ENCODE measurements around the gene ARHGAP15. TPM values are rescaled to one million over a fixed set of nuclear protein-coding genes. Genes with fewer than 3 reads are reported as not detected.

ARHGAP15 gene
- total RNA-seq, 1 donor from 2014 or later, result 18.5 TPM

DNA sequence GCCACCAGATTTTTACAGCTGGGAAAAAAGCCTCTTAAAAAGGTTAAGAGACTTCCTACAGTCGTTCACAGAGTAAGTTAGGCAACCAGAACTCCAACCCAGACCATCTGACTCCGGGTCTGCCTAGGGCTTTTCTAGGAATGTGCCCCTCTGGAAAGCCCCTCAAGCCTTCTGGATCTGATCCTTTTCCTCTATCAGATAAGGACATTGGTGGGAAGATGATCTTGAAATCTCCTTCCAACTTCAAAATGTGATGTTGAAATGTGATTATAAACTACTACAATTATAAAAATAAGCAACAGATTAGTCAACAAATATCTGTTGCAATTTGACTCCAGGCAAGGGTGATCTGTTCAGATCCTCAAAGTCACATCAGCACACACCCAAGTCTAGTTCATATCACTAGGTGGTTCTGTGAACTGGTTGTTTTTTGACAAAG is 270.4 kb downstream of the ARHGAP15 start:
- Histone ChIP-seq H3K27ac (no peak overlapping the region), H3K27me3 (ENCODE audit: low read depth) (no peaks in the 10 kb centered on the region), H3K9me3 (no peaks in the 10 kb centered on the region), H3K4me3 (no peak overlapping the region), H3K36me3 (no peaks in the 10 kb centered on the region), H3K4me1 (no peaks in the 10 kb centered on the region)
- intact Hi-C loops (cut with DNase I), result no loop called here
- DNase-seq, result no peak
- TF ChIP-seq CTCF (IDR thresholded peaks at IDR 0.05), result no peak
- no peak for ATAC-seq

- H3K4me3 ChIP-seq, result no peak overlapping the region
- no peak overlapping the region for H3K27ac ChIP-seq
- ATAC-seq (no peak), DNase-seq (no peak)
- intact Hi-C loops (cut with DNase I), result no loop called here
- no peak for TF ChIP-seq CTCF (IDR thresholded peaks at IDR 0.05)
- no peaks in the 10 kb centered on the region for H3K4me1 ChIP-seq
- no peaks in the 10 kb centered on the region for H3K36me3 ChIP-seq
- H3K27me3 ChIP-seq (ENCODE audit: low read depth), result no peaks in the 10 kb centered on the region
- no peaks in the 10 kb centered on the region for H3K9me3 ChIP-seq
Measured at GRCh38 chr2:143401861-143402260, 272.6 kb downstream of the ARHGAP15 start.

- TF ChIP-seq CTCF (IDR thresholded peaks at IDR 0.05), result no peak
Measured at GRCh38 chr2:143402451-143402850, 273.2 kb downstream of the ARHGAP15 start.

DNA sequence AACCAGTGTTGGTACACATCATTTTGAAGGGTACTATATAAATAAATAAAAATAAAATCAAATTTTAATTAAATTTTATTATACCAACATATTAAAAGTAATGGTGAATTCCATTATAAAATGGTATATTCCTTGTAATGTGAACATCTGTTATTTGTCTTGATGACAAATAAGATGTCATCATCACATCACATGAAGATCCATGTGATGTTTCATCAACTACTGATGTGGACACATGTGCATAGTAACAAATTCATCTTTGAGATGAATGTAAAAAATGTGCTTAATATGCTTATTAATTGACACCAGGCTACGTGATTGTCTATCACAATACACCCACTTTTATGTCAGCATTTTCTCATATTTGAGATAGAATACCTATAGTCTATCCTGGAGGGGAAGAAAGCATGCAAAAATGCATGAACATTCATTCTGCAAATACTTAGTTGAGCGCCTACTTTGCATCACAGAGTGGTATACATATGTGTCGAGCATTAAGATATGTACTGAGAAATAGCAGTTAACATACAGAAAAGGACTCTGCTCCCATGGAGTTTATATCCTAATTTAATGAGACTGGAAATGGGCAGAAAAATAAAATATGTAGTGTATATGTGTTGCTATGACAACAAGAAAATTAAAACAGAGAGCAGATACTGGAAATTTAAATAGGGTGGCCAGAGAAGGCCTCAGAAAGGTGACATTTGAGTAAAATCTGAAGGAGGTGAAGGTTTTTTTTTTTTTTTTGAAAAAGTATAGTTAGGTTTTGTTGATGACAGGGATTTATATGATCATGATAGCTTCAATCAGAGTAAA is 281.1 kb downstream of the ARHGAP15 start:
- no peak for TF ChIP-seq CTCF (IDR thresholded peaks at IDR 0.05)
- H3K9me3 ChIP-seq, result no peaks in the 10 kb centered on the region
- DNase-seq, result no peak
- H3K4me1 ChIP-seq, result no peaks in the 10 kb centered on the region
- H3K27ac ChIP-seq, result no peak overlapping the region
- ATAC-seq, result no peak
- no peaks in the 10 kb centered on the region for H3K36me3 ChIP-seq
- intact Hi-C loops (cut with DNase I), result no loop called here
- no peak overlapping the region for H3K4me3 ChIP-seq
- no peaks in the 10 kb centered on the region for H3K27me3 ChIP-seq (ENCODE audit: low read depth)

More at GRCh38 chr2:143402451-143402850, 273.2 kb downstream of the ARHGAP15 start:
- no peaks in the 10 kb centered on the region for H3K36me3 ChIP-seq
- no peaks in the 10 kb centered on the region for H3K4me1 ChIP-seq
- ATAC-seq (no peak), DNase-seq (no peak)
- intact Hi-C loops (cut with DNase I), result no loop called here
- H3K9me3 ChIP-seq, result no peaks in the 10 kb centered on the region
- no peak overlapping the region for H3K27ac ChIP-seq
- H3K27me3 ChIP-seq (ENCODE audit: low read depth), result no peaks in the 10 kb centered on the region
- no peak overlapping the region for H3K4me3 ChIP-seq

- intact Hi-C loops (cut with DNase I), result no loop called here
- Histone ChIP-seq H3K27me3 (ENCODE audit: low read depth) (no peaks in the 10 kb centered on the region), H3K27ac (no peak overlapping the region), H3K4me3 (no peak overlapping the region), H3K4me1 (no peaks in the 10 kb centered on the region), H3K36me3 (no peaks in the 10 kb centered on the region), H3K9me3 (no peaks in the 10 kb centered on the region)
- no peak for TF ChIP-seq CTCF (IDR thresholded peaks at IDR 0.05)
- DNase-seq, result no peak
- ATAC-seq, result no peak
Measured at GRCh38 chr2:143415571-143415970, 286.4 kb downstream of the ARHGAP15 start.

All from lower lobe of right lung (tissue), 2 donors.